NT2/D1 (cell line): ENCODE data around the gene NFS1.

Source experiments
- SUZ12 ChIP-seq: IDR thresholded peaks from 2 replicates; pipeline ENCODE4 v1.6.1; 2011; ENCODE audit not compliant: insufficient read length, insufficient read depth; ENCODE audit errors: extremely low read depth
- YY1 ChIP-seq: IDR thresholded peaks from 2 replicates; pipeline ENCODE4 v1.6.1; 2011; ENCODE audit not compliant: insufficient read length, insufficient read depth
- ZNF274 ChIP-seq: IDR thresholded peaks from 2 replicates; pipeline ENCODE4 v1.6.1; 2011; ENCODE audit warnings: mild to moderate bottlenecking, low read depth, low read length

DNA sequence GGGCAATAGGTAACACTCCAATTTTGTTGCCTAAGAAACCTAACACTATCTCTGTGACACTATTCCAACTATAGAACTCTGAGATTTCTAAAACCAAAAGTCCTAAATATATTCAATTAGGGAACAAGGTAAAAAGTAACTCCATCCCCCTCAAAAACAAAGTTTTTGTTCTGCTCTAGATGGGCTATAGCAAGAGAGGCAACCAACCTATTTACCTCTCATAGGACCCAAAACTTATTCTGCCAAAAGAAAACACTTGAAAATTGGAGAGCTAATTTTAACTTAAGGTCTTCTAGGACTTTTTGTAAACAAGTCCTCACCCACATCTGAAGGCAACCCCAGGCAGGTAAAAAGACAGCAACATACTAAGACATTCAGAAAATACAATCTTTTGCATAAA, 35.2 kb upstream of the NFS1 start:
- no peak for TF ChIP-seq ZNF274
- no peak for TF ChIP-seq YY1
- no peak for TF ChIP-seq SUZ12
